K562 (cell line): ENCODE data around the gene ASIC3. TPM values are rescaled to one million over a fixed set of nuclear protein-coding genes. Genes with fewer than 3 reads are reported as not detected.
A peak's percentile ranks its signal among the peaks of the same experiment; 100 is the strongest.

ENCODE experiments used
- ARHGAP35 ChIP-seq: fragments of 450-650 bp; IDR thresholded peaks from 2 replicates; pipeline ENCODE4 v1.6.1; 2018; ENCODE audit not compliant: partially characterized antibody
- PPARD ChIP-seq: fragments of 250-450 bp; sonication (Bioruptor Pico); IDR thresholded peaks from 2 replicates; pipeline ENCODE4 v1.8.0; 2022; ENCODE audit warnings: inconsistent platforms, mild to moderate bottlenecking, moderate library complexity
- RBFOX2 ChIP-seq: fragments of 200-400 bp; formaldehyde crosslinking; IDR thresholded peaks from 2 replicates; pipeline ENCODE4 v1.6.1; 2017; ENCODE audit warnings: low read depth, mild to moderate bottlenecking, low read length, moderate library complexity
- ZNF175 ChIP-seq: fragments of 200-800 bp; sonication (Bioruptor generic); IDR thresholded peaks from 2 replicates; pipeline ENCODE4 v1.6.1; 2016; ENCODE audit warnings: low read depth, mild to moderate bottlenecking, missing genetic modification characterization, missing compliant biosample characterization
- polyA plus RNA-seq, 8 experiments: library from polyadenylated mRNA; depleted of rRNA in 4 of 8; stranded (reverse) in 5 of 8; unstranded in 3 of 8; fragments of >200 nt; fragmentation: Nextera tagmentation in 2 of 8; fragmentation: Illumina TruSeq in 1 of 8; extraction: Ambion mirVana in 2 of 8; extraction: Trizol in 1 of 8; gene quantifications; 2 replicates each; pipeline versions ENCODE4 v1.2.1 to v1.2.3, GENCODE V29; 2011 to 2014; ENCODE audit warnings: inconsistent platforms in 1 of 8, missing spikeins in 1 of 8
- total RNA-seq, 7 experiments: library from RNA; depleted of rRNA in 6 of 7; stranded (reverse); fragments of >200 nt in 6 of 7; fragmentation: Illumina TruSeq in 2 of 7; extraction: Trizol in 2 of 7; gene quantifications; 2 replicates each; pipeline versions ENCODE4 v1.2.1 to v1.2.3, GENCODE V29; 2011 to 2021; ENCODE audit warnings: low replicate concordance in 1 of 7
- TF ChIP-seq, protein P1 (sequence below), 2 experiments: fragments of 450-650 bp in 1 of 2; sonication (generic) in 1 of 2; formaldehyde crosslinking in 1 of 2; IDR thresholded peaks; 2 replicates each; pipeline versions ENCODE4 v1.7.1 to v1.9.0; 2016 to 2022; ENCODE audit warnings: inconsistent platforms in 1 of 2, mild to moderate bottlenecking in 1 of 2, missing genetic modification reagents in 1 of 2
- TF ChIP-seq, protein P2 (sequence below): IDR thresholded peaks from 2 replicates; pipeline ENCODE4 v1.6.1; 2014; ENCODE audit warnings: antibody characterized with exemption
- TF ChIP-seq, protein P3 (sequence below): fragments of 250-450 bp; sonication (Bioruptor Pico); IDR thresholded peaks from 2 replicates; pipeline ENCODE4 v1.8.0; 2022; ENCODE audit warnings: inconsistent platforms
- TF ChIP-seq, protein P4 (sequence below): fragments of 450-650 bp; formaldehyde crosslinking; conservative IDR thresholded peaks from 2 replicates; pipeline ENCODE4 v1.4.0; 2022; ENCODE audit warnings: mild to moderate bottlenecking, missing genetic modification characterization
- TF ChIP-seq, protein P5 (sequence below): fragments of 450-650 bp; formaldehyde crosslinking; IDR thresholded peaks from 2 replicates; pipeline ENCODE4 v1.4.0; 2020; ENCODE audit warnings: mild to moderate bottlenecking, moderate library complexity

The ASIC3 gene
- total and polyA plus RNA-seq, 9 of the 15 experiments (the other 6 are each of a cell fraction or from before 2014, with no cell fraction given), result 0.11 to 5.0 (median 0.87) TPM

DNA sequence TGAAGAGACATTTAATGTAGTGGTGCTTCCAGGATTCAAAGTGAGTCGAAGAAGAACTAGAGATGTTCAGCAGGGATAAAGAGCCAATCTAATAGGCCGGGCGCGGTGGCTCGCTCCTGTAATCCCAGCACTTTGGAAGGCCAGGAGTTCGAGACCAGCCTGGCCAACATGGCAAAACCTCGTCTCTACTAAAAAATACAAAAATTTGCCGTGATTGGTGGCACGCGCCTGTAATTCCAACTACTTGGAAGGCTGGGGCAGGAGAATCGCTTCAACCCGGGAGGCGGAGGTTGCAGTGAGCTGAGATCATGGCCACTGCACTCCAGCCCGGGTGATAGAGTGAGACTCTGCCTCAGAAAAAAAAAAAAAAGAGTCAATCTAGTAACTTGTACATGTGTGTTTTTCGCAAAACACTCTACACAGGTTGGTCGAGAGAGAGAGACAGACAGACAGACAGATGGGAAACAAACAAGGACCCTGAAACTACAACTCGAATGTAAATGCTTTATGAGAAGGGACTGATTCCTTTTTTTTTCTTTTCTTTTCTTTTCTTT is 19.3 kb upstream of the ASIC3 start (continued):
- TF ChIP-seq, protein P1, sequence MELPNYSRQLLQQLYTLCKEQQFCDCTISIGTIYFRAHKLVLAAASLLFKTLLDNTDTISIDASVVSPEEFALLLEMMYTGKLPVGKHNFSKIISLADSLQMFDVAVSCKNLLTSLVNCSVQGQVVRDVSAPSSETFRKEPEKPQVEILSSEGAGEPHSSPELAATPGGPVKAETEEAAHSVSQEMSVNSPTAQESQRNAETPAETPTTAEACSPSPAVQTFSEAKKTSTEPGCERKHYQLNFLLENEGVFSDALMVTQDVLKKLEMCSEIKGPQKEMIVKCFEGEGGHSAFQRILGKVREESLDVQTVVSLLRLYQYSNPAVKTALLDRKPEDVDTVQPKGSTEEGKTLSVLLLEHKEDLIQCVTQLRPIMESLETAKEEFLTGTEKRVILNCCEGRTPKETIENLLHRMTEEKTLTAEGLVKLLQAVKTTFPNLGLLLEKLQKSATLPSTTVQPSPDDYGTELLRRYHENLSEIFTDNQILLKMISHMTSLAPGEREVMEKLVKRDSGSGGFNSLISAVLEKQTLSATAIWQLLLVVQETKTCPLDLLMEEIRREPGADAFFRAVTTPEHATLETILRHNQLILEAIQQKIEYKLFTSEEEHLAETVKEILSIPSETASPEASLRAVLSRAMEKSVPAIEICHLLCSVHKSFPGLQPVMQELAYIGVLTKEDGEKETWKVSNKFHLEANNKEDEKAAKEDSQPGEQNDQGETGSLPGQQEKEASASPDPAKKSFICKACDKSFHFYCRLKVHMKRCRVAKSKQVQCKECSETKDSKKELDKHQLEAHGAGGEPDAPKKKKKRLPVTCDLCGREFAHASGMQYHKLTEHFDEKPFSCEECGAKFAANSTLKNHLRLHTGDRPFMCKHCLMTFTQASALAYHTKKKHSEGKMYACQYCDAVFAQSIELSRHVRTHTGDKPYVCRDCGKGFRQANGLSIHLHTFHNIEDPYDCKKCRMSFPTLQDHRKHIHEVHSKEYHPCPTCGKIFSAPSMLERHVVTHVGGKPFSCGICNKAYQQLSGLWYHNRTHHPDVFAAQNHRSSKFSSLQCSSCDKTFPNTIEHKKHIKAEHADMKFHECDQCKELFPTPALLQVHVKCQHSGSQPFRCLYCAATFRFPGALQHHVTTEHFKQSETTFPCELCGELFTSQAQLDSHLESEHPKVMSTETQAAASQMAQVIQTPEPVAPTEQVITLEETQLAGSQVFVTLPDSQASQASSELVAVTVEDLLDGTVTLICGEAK (IDR thresholded peaks at IDR 0.05), result peak; percentile 63; the same call in 1 of the 2 replicates
- TF ChIP-seq, protein P1 (CRISPR knock-in tag; IDR thresholded peaks at IDR 0.05), result no peak
- TF ChIP-seq, protein P2, sequence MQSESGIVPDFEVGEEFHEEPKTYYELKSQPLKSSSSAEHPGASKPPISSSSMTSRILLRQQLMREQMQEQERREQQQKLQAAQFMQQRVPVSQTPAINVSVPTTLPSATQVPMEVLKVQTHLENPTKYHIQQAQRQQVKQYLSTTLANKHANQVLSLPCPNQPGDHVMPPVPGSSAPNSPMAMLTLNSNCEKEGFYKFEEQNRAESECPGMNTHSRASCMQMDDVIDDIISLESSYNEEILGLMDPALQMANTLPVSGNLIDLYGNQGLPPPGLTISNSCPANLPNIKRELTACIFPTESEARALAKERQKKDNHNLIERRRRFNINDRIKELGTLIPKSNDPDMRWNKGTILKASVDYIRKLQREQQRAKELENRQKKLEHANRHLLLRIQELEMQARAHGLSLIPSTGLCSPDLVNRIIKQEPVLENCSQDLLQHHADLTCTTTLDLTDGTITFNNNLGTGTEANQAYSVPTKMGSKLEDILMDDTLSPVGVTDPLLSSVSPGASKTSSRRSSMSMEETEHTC, result no peak
- TF ChIP-seq RBFOX2 (no peak), ARHGAP35 (peak; percentile 25), ZNF175 (CRISPR knock-in tag) (no peak; the same call in 1 of the 2 replicates), PPARD (no peak)
- TF ChIP-seq, protein P3, sequence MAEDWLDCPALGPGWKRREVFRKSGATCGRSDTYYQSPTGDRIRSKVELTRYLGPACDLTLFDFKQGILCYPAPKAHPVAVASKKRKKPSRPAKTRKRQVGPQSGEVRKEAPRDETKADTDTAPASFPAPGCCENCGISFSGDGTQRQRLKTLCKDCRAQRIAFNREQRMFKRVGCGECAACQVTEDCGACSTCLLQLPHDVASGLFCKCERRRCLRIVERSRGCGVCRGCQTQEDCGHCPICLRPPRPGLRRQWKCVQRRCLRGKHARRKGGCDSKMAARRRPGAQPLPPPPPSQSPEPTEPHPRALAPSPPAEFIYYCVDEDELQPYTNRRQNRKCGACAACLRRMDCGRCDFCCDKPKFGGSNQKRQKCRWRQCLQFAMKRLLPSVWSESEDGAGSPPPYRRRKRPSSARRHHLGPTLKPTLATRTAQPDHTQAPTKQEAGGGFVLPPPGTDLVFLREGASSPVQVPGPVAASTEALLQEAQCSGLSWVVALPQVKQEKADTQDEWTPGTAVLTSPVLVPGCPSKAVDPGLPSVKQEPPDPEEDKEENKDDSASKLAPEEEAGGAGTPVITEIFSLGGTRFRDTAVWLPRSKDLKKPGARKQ (CRISPR knock-in tag), result no peak
- TF ChIP-seq, protein P4, sequence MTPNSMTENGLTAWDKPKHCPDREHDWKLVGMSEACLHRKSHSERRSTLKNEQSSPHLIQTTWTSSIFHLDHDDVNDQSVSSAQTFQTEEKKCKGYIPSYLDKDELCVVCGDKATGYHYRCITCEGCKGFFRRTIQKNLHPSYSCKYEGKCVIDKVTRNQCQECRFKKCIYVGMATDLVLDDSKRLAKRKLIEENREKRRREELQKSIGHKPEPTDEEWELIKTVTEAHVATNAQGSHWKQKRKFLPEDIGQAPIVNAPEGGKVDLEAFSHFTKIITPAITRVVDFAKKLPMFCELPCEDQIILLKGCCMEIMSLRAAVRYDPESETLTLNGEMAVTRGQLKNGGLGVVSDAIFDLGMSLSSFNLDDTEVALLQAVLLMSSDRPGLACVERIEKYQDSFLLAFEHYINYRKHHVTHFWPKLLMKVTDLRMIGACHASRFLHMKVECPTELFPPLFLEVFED (CRISPR knock-in tag), result no peak
- TF ChIP-seq, protein P5, sequence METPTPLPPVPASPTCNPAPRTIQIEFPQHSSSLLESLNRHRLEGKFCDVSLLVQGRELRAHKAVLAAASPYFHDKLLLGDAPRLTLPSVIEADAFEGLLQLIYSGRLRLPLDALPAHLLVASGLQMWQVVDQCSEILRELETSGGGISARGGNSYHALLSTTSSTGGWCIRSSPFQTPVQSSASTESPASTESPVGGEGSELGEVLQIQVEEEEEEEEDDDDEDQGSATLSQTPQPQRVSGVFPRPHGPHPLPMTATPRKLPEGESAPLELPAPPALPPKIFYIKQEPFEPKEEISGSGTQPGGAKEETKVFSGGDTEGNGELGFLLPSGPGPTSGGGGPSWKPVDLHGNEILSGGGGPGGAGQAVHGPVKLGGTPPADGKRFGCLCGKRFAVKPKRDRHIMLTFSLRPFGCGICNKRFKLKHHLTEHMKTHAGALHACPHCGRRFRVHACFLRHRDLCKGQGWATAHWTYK (CRISPR knock-in tag), result no peak
